BLaER1 (cell line): ENCODE results near the gene AMIGO2.

Experiments used
- H3K27ac ChIP-seq: shearing (Covaris generic); formaldehyde crosslinking; 2 replicates; pipeline ENCODE4 v1.8.1; 2022
- H3K27me3 ChIP-seq: shearing (Covaris generic); formaldehyde crosslinking; 2 replicates; pipeline ENCODE4 v1.8.1; 2022
- H3K36me3 ChIP-seq: shearing (Covaris generic); formaldehyde crosslinking; 2 replicates; pipeline ENCODE4 v1.8.1; 2022
- H3K4me1 ChIP-seq: shearing (Covaris generic); formaldehyde crosslinking; 2 replicates; pipeline ENCODE4 v1.8.1; 2022
- H3K4me2 ChIP-seq: shearing (Covaris generic); formaldehyde crosslinking; 2 replicates; pipeline ENCODE4 v1.8.1; 2022
- H3K4me3 ChIP-seq: shearing (Covaris generic); formaldehyde crosslinking; 2 replicates; pipeline ENCODE4 v1.8.1; 2022
- H3K9ac ChIP-seq: shearing (Covaris generic); formaldehyde crosslinking; 2 replicates; pipeline ENCODE4 v1.8.1; 2022
- H3K9me3 ChIP-seq: shearing (Covaris generic); formaldehyde crosslinking; 2 replicates; pipeline ENCODE4 v1.8.1; 2022
- H4K20me1 ChIP-seq: shearing (Covaris generic); formaldehyde crosslinking; 2 replicates; pipeline ENCODE4 v1.8.1; 2022
- Cebpa-rat ChIP-seq: shearing (Covaris generic); IDR thresholded peaks from 2 replicates; pipeline ENCODE4 v1.8.1; 2022

AMIGO2 gene

GRCh38 chr12:47111854-47112253 is 32.1 kb upstream of the AMIGO2 start:
- Histone ChIP-seq H3K4me3 (no peak overlapping the region), H3K27ac (no peak overlapping the region), H3K36me3 (no peaks in the 10 kb centered on the region), H3K4me2 (no peak overlapping the region), H3K9ac (no peak overlapping the region), H4K20me1 (no peaks in the 10 kb centered on the region), H3K9me3 (no peaks in the 10 kb centered on the region), H3K27me3 (no peaks in the 10 kb centered on the region), H3K4me1 (no peaks in the 10 kb centered on the region)
- TF ChIP-seq Cebpa-rat = no peak

GRCh38 chr12:47111392-47111778 is 31.6 kb upstream of the AMIGO2 start:
- Histone ChIP-seq H4K20me1 (no peaks in the 10 kb centered on the region), H3K4me2 (no peak overlapping the region), H3K4me3 (no peak overlapping the region), H3K27ac (no peak overlapping the region), H3K36me3 (no peaks in the 10 kb centered on the region), H3K4me1 (no peaks in the 10 kb centered on the region), H3K9ac (no peak overlapping the region), H3K27me3 (no peaks in the 10 kb centered on the region), H3K9me3 (no peaks in the 10 kb centered on the region)
- no peak for TF ChIP-seq Cebpa-rat

- Histone ChIP-seq H4K20me1 (no peaks in the 10 kb centered on the region), H3K4me1 (no peaks in the 10 kb centered on the region), H3K9ac (no peak overlapping the region), H3K27ac (no peak overlapping the region), H3K9me3 (no peaks in the 10 kb centered on the region), H3K27me3 (no peaks in the 10 kb centered on the region), H3K4me2 (no peak overlapping the region), H3K4me3 (no peak overlapping the region), H3K36me3 (no peaks in the 10 kb centered on the region)
- no peak for TF ChIP-seq Cebpa-rat
Observed at GRCh38 chr12:47110718-47111391, 31.1 kb upstream of the AMIGO2 start.

- Histone ChIP-seq H3K9ac (no peak overlapping the region), H3K36me3 (no peaks in the 10 kb centered on the region), H3K4me3 (no peak overlapping the region), H3K27me3 (no peaks in the 10 kb centered on the region), H3K4me2 (no peak overlapping the region), H3K4me1 (no peaks in the 10 kb centered on the region), H4K20me1 (no peaks in the 10 kb centered on the region), H3K27ac (no peak overlapping the region), H3K9me3 (no peaks in the 10 kb centered on the region)
- TF ChIP-seq Cebpa-rat = no peak
Observed at GRCh38 chr12:47110011-47110541, 30.3 kb upstream of the AMIGO2 start.

- Histone ChIP-seq H3K27ac (no peak overlapping the region), H3K4me3 (no peak overlapping the region), H3K4me2 (no peak overlapping the region), H3K4me1 (no peaks in the 10 kb centered on the region), H3K9ac (no peak overlapping the region), H4K20me1 (no peaks in the 10 kb centered on the region), H3K36me3 (no peaks in the 10 kb centered on the region), H3K9me3 (no peaks in the 10 kb centered on the region), H3K27me3 (no peaks in the 10 kb centered on the region)
- no peak for TF ChIP-seq Cebpa-rat
Observed at GRCh38 chr12:47107926-47108325, 28.2 kb upstream of the AMIGO2 start.

GRCh38 chr12:47107446-47107845 is 27.7 kb upstream of the AMIGO2 start:
- Histone ChIP-seq H3K4me1 (no peaks in the 10 kb centered on the region), H3K36me3 (no peaks in the 10 kb centered on the region), H4K20me1 (no peaks in the 10 kb centered on the region), H3K9ac (no peak overlapping the region), H3K9me3 (no peaks in the 10 kb centered on the region), H3K4me2 (no peak overlapping the region), H3K27ac (no peak overlapping the region), H3K27me3 (no peaks in the 10 kb centered on the region), H3K4me3 (no peak overlapping the region)
- TF ChIP-seq Cebpa-rat = no peak

- no peaks in the 10 kb centered on the region for H3K4me1 ChIP-seq
- H4K20me1 ChIP-seq = no peaks in the 10 kb centered on the region
- H3K9ac ChIP-seq = no peak overlapping the region
- no peaks in the 10 kb centered on the region for H3K9me3 ChIP-seq
- no peaks in the 10 kb centered on the region for H3K36me3 ChIP-seq
- H3K4me3 ChIP-seq = no peak overlapping the region
- H3K27ac ChIP-seq = no peak overlapping the region
- H3K4me2 ChIP-seq = no peak overlapping the region
- TF ChIP-seq Cebpa-rat = no peak
- H3K27me3 ChIP-seq = no peaks in the 10 kb centered on the region
Observed at GRCh38 chr12:47105914-47106674, 26.3 kb upstream of the AMIGO2 start.

GRCh38 chr12:47102845-47103651 is 23.3 kb upstream of the AMIGO2 start:
- no peaks in the 10 kb centered on the region for H3K36me3 ChIP-seq
- no peak overlapping the region for H3K4me2 ChIP-seq
- H3K27me3 ChIP-seq = no peaks in the 10 kb centered on the region
- no peak for TF ChIP-seq Cebpa-rat
- H3K27ac ChIP-seq = no peak overlapping the region
- no peaks in the 10 kb centered on the region for H4K20me1 ChIP-seq
- H3K4me1 ChIP-seq = no peaks in the 10 kb centered on the region
- no peaks in the 10 kb centered on the region for H3K9me3 ChIP-seq
- no peak overlapping the region for H3K4me3 ChIP-seq
- no peak overlapping the region for H3K9ac ChIP-seq

- no peaks in the 10 kb centered on the region for H4K20me1 ChIP-seq
- H3K9ac ChIP-seq = no peak overlapping the region
- H3K27ac ChIP-seq = no peak overlapping the region
- no peak overlapping the region for H3K4me2 ChIP-seq
- H3K9me3 ChIP-seq = no peaks in the 10 kb centered on the region
- H3K27me3 ChIP-seq = no peaks in the 10 kb centered on the region
- H3K4me1 ChIP-seq = no peaks in the 10 kb centered on the region
- no peak overlapping the region for H3K4me3 ChIP-seq
- no peak for TF ChIP-seq Cebpa-rat
- H3K36me3 ChIP-seq = no peaks in the 10 kb centered on the region
Observed at GRCh38 chr12:47102406-47102805, 22.6 kb upstream of the AMIGO2 start.

GRCh38 chr12:47100160-47100559 is 20.4 kb upstream of the AMIGO2 start:
- Histone ChIP-seq H3K36me3 (no peaks in the 10 kb centered on the region), H3K9me3 (no peaks in the 10 kb centered on the region), H3K4me3 (no peak overlapping the region), H3K4me1 (no peaks in the 10 kb centered on the region), H3K27ac (no peak overlapping the region), H3K27me3 (no peaks in the 10 kb centered on the region), H4K20me1 (no peaks in the 10 kb centered on the region), H3K4me2 (no peak overlapping the region), H3K9ac (no peak overlapping the region)
- no peak for TF ChIP-seq Cebpa-rat
